NT2/D1 (cell line): ENCODE results near the gene KCNJ6.

Source experiments
- SUZ12 ChIP-seq: IDR thresholded peaks from 2 replicates; pipeline ENCODE4 v1.6.1; 2011; ENCODE audit not compliant: insufficient read length, insufficient read depth; ENCODE audit errors: extremely low read depth
- YY1 ChIP-seq: IDR thresholded peaks from 2 replicates; pipeline ENCODE4 v1.6.1; 2011; ENCODE audit not compliant: insufficient read length, insufficient read depth
- ZNF274 ChIP-seq: IDR thresholded peaks from 2 replicates; pipeline ENCODE4 v1.6.1; 2011; ENCODE audit warnings: mild to moderate bottlenecking, low read depth, low read length

GRCh38 chr21:37601027-37601426 lies 315.2 kb downstream of the KCNJ6 start:
- TF ChIP-seq YY1: no peak
- TF ChIP-seq ZNF274: no peak
- no peak for TF ChIP-seq SUZ12
